Activated CD8-positive, alpha-beta memory T cell treated with anti-CD3 and anti-CD28 coated beads for 1 hour (primary cell): ENCODE data around the gene LOC101059915.
"Not testable (repeated sequence)": the region's sequence is repeated elsewhere in the genome, so short reads cannot be mapped to it uniquely, and the experiment has no call there.

Experiments
- DNase-seq, 2 donors: peaks; one replicate each; pipeline ENCODE4 v3.0.0-alpha.2; 2020; ENCODE audit warnings: low read depth in 1 of 2; ENCODE audit errors: extremely low read depth in 1 of 2

The LOC101059915 gene

GRCh38 chrX:71671043-71671780, 3.9 kb downstream of the LOC101059915 start:
- DNase-seq, result no peak

DNA sequence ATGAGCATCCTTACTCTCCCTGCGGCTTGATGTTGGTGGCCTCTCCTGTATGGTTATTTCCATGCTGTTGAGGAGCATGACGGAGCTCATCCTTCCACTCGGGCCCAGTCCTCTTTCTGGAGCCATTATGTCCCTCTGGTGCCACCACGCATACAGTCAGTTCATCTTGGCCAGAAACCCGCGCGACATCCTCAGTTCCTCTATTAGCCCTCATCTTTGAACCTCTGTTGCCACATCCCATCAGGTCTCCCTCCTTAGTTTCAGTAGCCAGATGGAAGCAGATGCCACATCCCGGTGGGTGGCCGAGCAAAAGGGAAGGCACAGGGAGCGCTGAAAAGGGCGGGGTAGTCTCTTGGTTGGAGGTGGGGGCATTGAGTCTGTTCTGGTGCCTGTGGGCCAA, 4.6 kb downstream of the LOC101059915 start:
- DNase-seq, result no peak

DNA sequence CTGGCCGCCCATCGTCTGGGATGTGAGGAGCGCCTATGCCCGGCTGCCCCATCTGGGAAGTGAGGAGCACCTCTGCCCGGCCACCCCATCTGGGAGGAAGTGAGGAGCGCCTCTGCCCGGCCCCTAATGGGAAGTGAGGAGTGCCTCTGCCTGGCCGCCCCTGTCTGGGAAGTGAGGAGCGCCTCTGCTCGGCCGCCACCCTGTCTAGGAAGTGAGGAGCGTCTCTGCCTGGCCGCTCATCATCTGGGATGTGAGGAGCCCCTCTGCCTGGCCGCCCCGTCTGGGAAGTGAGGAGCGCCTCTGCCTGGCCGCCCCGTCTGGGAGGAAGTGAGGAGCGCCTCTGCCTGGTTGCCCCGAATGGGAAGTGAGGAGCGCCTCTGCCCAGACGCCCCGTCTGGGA, 8.3 kb downstream of the LOC101059915 start:
- DNase-seq, result not testable (repeated sequence)

- not testable (repeated sequence) for DNase-seq
Observed at GRCh38 chrX:71676068-71676795, 8.9 kb downstream of the LOC101059915 start.

GRCh38 chrX:71677195-71677594, 9.8 kb downstream of the LOC101059915 start:
- DNase-seq, result not testable (repeated sequence)

DNA sequence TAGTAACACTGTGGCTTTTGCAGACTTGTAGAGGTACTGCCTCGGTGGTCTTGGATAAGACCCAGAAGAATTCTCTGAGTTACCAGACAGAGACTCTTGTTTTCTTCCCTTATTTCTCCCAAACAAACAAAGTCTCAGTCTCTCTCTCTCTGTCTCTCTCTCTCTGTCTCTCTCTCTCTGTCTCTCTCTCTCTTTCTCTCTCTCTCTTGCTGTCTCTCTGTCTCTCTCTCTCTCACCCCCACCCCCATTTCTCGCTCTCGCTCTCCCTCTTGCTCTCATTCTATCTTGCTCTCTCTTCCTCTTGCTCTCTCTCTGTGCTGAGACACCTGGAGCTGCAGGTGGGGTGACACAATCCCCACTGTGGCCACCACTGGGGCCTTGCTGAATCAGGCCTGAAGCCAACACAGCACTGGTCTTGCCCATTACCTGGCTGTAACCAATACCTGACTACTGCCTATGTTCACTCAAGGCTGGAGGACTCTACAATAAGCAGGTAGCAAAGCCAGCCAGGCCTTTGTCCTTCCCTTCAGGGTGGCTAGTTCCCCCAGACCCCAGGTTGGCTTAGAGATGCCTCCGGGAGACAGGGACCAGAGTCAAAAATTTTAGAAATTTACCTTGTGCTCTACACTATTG, 12.3 kb downstream of the LOC101059915 start:
- DNase-seq, result no peak

- DNase-seq, result not testable (repeated sequence)
Observed at GRCh38 chrX:71696641-71697465, 29.5 kb downstream of the LOC101059915 start.

GRCh38 chrX:71697466-71698298, 30.3 kb downstream of the LOC101059915 start:
- not testable (repeated sequence) for DNase-seq

GRCh38 chrX:71698299-71699022, 31.1 kb downstream of the LOC101059915 start:
- not testable (repeated sequence) for DNase-seq

GRCh38 chrX:71699023-71699344, 31.6 kb downstream of the LOC101059915 start:
- not testable (repeated sequence) for DNase-seq

- not testable (repeated sequence) for DNase-seq
Observed at GRCh38 chrX:71702853-71703252, 35.5 kb downstream of the LOC101059915 start.

- DNase-seq, result not testable (repeated sequence)
Observed at GRCh38 chrX:71714064-71714463, 46.7 kb downstream of the LOC101059915 start.

DNA sequence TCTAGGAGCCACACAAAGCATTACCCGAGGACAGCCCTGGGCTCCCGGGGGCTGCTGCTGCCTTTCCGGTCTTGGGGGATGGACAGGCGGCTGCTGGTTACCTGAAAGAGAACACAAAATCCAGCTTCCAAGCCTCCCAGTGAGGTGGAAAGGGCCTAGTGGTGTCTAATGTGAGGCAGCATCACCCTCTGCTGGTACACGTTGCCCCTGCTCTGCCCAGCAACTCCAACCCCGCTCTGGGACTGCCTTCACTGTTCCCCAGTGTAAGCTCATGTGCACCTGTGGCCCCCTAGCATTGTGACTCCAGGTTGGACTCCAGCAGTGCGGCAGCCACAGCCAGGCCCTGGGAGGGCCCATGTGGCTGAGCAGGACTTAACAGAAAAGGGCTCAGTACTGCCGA, 48.2 kb downstream of the LOC101059915 start:
- DNase-seq, result not testable (repeated sequence)

- not testable (repeated sequence) for DNase-seq
Observed at GRCh38 chrX:71716323-71716722, 49.0 kb downstream of the LOC101059915 start.

DNA sequence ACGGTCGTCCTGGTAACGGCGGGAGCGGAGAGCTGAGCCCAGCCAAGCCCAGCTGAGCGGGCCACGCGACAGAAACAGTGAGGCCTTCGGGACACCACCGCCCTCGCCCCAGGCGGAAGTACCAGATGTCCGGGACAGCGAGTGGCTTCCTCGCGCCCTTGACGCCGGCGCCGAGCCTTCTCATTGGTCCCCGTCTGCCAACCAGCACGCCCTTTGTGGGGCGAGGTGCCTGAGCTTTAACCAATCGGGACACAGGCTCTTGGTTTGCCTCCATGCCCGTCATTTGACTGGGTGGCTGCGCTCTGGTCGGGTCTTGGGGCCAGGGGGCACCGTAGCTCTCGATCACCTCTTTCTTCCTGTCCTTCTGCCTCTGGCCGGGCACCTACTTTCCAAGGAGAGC, 50.8 kb downstream of the LOC101059915 start, which contains the start of gene CXorf49:
Gene CXorf49 (minus strand): TSS at position 101 of the 400 bp plus-strand sequence. CDS start 134 bp downstream, outside the sequence.
- not testable (repeated sequence) for DNase-seq

GRCh38 chrX:71719195-71719594, 51.8 kb downstream of the LOC101059915 start:
- not testable (repeated sequence) for DNase-seq

GRCh38 chrX:71720289-71720886, 53.0 kb downstream of the LOC101059915 start:
- DNase-seq, result not testable (repeated sequence)
